Activated CD4-positive, alpha-beta T cell treated with anti-CD3 and anti-CD28 coated beads, Interleukin-10, Interleukin-2, amounts not matched to agents 100 ng/mL and 50 ng/mL, durations not matched to agents 16 hours and 8 hours (primary cell): ENCODE measurements around the gene DHRS12.

ENCODE experiments used
- DNase-seq: peaks from one replicate; pipeline ENCODE4 v3.0.0-alpha.2; 2020

DHRS12 gene

DNA sequence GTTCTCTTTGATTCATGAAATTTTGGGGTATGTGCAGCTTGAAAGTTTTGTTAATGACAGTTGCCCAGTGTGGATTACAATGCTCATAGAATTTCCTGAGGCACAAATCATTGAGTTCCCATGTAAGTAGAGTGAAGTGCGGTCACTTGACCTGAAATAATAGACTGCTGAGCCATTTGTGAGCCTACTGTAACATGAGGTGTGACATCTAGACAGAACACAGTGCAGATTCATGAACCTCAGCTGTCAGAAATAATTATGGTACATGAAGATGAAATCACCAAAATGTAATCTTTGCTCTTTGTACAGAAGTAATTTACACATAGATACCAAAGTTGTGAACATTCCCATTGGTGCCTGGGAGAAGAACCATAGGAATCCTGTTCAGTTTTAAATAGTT, 84.6 kb downstream of the DHRS12 start:
- DNase-seq, result no peak
